Measurements from ENCODE around the gene RGR.

DNA sequence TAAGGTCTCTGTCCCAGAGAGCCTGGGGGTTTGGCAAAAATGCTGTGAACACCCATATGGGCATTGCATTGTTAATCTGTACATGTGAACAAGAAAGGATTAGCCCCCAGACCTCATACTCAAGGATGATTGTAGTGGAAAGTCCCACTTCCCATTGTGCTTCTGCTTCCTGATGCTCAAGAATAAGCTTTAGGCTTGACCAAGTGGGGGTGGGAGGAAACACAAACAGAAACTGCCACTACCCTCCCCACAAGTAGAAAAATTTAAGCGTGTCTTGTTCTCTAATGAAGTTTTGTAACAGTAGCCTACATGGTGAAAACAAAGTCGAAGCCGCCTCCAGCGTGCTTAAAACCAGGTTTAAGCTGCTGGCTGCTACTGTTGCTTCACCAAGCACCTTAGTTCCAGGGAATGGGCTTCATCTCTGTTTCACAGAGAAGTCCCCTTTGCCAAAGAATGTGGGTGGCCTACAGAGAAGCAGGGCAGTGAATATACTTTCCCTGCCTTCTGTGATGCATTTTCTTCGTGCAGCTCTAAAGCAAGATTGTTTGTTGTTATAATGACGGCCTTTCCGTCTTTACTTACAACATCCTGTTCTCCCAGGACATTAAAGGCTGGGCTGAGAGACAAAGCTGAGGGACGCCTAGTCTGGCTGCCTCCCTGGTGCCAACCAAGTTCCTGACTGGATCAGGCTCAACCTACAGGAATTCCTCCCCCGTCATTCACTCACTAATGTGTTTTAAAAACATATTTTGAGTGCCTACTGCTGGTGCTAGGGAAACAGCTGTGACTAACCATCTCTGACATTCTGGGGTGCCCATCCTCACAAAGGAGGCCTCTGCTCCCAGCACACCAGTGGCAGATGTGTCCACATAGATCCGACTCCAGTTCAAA, 51.5 kb downstream of the RGR start:
- TF ChIP-seq, protein P1, sequence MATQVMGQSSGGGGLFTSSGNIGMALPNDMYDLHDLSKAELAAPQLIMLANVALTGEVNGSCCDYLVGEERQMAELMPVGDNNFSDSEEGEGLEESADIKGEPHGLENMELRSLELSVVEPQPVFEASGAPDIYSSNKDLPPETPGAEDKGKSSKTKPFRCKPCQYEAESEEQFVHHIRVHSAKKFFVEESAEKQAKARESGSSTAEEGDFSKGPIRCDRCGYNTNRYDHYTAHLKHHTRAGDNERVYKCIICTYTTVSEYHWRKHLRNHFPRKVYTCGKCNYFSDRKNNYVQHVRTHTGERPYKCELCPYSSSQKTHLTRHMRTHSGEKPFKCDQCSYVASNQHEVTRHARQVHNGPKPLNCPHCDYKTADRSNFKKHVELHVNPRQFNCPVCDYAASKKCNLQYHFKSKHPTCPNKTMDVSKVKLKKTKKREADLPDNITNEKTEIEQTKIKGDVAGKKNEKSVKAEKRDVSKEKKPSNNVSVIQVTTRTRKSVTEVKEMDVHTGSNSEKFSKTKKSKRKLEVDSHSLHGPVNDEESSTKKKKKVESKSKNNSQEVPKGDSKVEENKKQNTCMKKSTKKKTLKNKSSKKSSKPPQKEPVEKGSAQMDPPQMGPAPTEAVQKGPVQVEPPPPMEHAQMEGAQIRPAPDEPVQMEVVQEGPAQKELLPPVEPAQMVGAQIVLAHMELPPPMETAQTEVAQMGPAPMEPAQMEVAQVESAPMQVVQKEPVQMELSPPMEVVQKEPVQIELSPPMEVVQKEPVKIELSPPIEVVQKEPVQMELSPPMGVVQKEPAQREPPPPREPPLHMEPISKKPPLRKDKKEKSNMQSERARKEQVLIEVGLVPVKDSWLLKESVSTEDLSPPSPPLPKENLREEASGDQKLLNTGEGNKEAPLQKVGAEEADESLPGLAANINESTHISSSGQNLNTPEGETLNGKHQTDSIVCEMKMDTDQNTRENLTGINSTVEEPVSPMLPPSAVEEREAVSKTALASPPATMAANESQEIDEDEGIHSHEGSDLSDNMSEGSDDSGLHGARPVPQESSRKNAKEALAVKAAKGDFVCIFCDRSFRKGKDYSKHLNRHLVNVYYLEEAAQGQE (IDR thresholded peaks at IDR 0.05; ENCODE audit: insufficient read depth in 1 of 2, low read depth in 2 of 2, low read length in 2 of 2), result no peak
- TF ChIP-seq POLR2AphosphoS5 (IDR thresholded peaks at IDR 0.05; ENCODE audit: low read depth, low read length) (no peak), SIN3A (IDR thresholded peaks at IDR 0.05; ENCODE audit: borderline replicate concordance, insufficient read depth, low read length) (no peak), TAF1 (IDR thresholded peaks at IDR 0.05; ENCODE audit: borderline replicate concordance, insufficient read depth, low read length) (no peak)

All from PFSK-1 (cell line).